ENCODE results near the gene APC. TPM values are rescaled to one million over a fixed set of nuclear protein-coding genes. Genes with fewer than 3 reads are reported as not detected.

The APC gene
- total and polyA plus RNA-seq, 4 donors = 83.2 to 279 (median 137) TPM

DNA sequence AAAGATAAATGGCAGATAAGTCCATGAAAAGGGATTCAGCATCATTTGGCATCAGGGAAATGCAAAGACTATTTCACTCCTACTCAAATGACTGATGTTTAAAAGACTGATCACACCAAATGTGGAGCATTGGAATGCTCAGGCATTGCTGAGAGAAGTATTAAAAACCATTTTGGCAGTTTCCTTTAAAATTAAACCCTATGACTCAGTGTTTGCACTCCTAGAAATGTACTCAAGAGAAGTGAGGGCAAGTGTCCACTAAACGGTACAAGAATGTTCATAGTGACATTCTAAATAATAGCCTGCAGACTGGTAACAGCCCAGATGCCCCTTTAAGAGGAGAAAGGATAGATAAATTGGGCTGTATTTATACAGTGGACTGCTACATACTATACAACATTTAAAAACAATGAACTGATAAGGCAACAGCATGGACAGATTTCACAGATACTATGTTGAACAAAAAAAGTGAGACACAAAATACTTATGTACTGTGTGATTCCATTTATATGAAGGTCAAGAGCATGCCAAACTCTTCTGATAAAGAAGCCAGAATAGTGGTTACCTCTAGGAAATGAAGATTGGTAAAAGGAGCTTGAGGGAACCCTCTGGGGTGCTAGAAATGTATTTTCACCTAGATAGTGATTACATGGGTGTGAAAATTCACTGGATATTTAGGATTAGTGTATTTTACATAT lies 24.6 kb downstream of the APC start:
- peaks cover 16% of the 10 kb centered on the region for H3K36me3 ChIP-seq (ENCODE audit: control insufficient read depth, insufficient read depth, low read length)
- no peaks in the 10 kb centered on the region for H3K27me3 ChIP-seq (ENCODE audit: control insufficient read depth, insufficient read depth, low read length)
- WGBS (ENCODE audit: insufficient coverage) = no CpG with 5 or more reads among the region's 1 CpG
- H3K4me1 ChIP-seq (ENCODE audit: control insufficient read depth, insufficient read depth, low read length) = no peaks in the 10 kb centered on the region
- no peak overlapping the region for H3K4me3 ChIP-seq (ENCODE audit: low read depth, low read length)
- H3K9me3 ChIP-seq (ENCODE audit: control insufficient read depth, insufficient read depth, low read length) = no peaks in the 10 kb centered on the region
- no peak overlapping the region for H3K27ac ChIP-seq (ENCODE audit: low read depth, low read length)
- DNase-seq (ENCODE audit: low read depth in 4 of 6, low spot score in 6 of 6) = no peak

- no peaks in the 10 kb centered on the region for H3K4me1 ChIP-seq (ENCODE audit: control insufficient read depth, insufficient read depth, low read length)
- DNase-seq (ENCODE audit: low read depth in 4 of 6, low spot score in 6 of 6) = no peak
- H3K27me3 ChIP-seq (ENCODE audit: control insufficient read depth, insufficient read depth, low read length) = no peaks in the 10 kb centered on the region
- no peaks in the 10 kb centered on the region for H3K9me3 ChIP-seq (ENCODE audit: control insufficient read depth, insufficient read depth, low read length)
- no peak overlapping the region for H3K4me3 ChIP-seq (ENCODE audit: low read depth, low read length)
- H3K27ac ChIP-seq (ENCODE audit: low read depth, low read length) = no peak overlapping the region
- H3K36me3 ChIP-seq (ENCODE audit: control insufficient read depth, insufficient read depth, low read length) = peaks cover 23% of the 10 kb centered on the region
- no CpG with 5 or more reads among the region's 1 CpG for WGBS (ENCODE audit: insufficient coverage)
Measured at GRCh38 chr5:112763165-112763564, 25.5 kb downstream of the APC start.

DNA sequence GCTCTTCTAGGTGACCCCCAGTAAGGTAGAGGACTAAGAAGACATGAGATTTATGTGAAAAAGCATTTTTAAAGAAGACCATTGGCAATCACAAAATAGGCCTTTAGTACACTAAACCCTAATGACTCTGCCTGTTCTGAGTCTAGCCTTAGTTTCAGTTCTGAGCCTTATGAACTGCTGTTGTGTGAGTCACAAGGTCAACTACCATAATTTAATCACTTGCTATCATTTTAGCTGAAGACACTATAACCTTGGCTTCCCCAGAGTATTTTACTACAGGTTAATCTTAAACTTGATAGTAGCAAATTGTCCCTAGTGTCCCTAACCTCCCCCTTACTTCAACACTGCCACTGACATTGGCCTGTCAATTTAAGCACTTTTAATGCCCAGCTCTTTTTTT lies 34.4 kb downstream of the APC start:
- Histone ChIP-seq H3K36me3 (ENCODE audit: control insufficient read depth, insufficient read depth, low read length) (peaks cover 29% of the 10 kb centered on the region), H3K4me3 (ENCODE audit: low read depth, low read length) (no peak overlapping the region), H3K4me1 (ENCODE audit: control insufficient read depth, insufficient read depth, low read length) (no peaks in the 10 kb centered on the region), H3K9me3 (ENCODE audit: control insufficient read depth, insufficient read depth, low read length) (no peaks in the 10 kb centered on the region), H3K27ac (ENCODE audit: low read depth, low read length) (no peak overlapping the region), H3K27me3 (ENCODE audit: control insufficient read depth, insufficient read depth, low read length) (no peaks in the 10 kb centered on the region)
- no peak for DNase-seq (ENCODE audit: low read depth in 4 of 6, low spot score in 6 of 6)

GRCh38 chr5:112776301-112776856 lies 38.7 kb downstream of the APC start:
- Histone ChIP-seq H3K4me1 (ENCODE audit: control insufficient read depth, insufficient read depth, low read length) (no peaks in the 10 kb centered on the region), H3K9me3 (ENCODE audit: control insufficient read depth, insufficient read depth, low read length) (no peaks in the 10 kb centered on the region), H3K27ac (ENCODE audit: low read depth, low read length) (no peak overlapping the region), H3K4me3 (ENCODE audit: low read depth, low read length) (no peak overlapping the region), H3K27me3 (ENCODE audit: control insufficient read depth, insufficient read depth, low read length) (no peaks in the 10 kb centered on the region), H3K36me3 (ENCODE audit: control insufficient read depth, insufficient read depth, low read length) (peaks cover 19% of the 10 kb centered on the region)
- DNase-seq (ENCODE audit: low read depth in 4 of 6, low spot score in 6 of 6) = no peak
- WGBS (ENCODE audit: insufficient coverage) = no CpG with 5 or more reads among the region's 3 CpGs

- H3K9me3 ChIP-seq (ENCODE audit: control insufficient read depth, insufficient read depth, low read length) = no peaks in the 10 kb centered on the region
- H3K27ac ChIP-seq (ENCODE audit: low read depth, low read length) = no peak overlapping the region
- H3K36me3 ChIP-seq (ENCODE audit: control insufficient read depth, insufficient read depth, low read length) = peaks cover 25% of the 10 kb centered on the region
- H3K4me3 ChIP-seq (ENCODE audit: low read depth, low read length) = no peak overlapping the region
- no peaks in the 10 kb centered on the region for H3K27me3 ChIP-seq (ENCODE audit: control insufficient read depth, insufficient read depth, low read length)
- DNase-seq (ENCODE audit: low read depth in 4 of 6, low spot score in 6 of 6) = no peak
- H3K4me1 ChIP-seq (ENCODE audit: control insufficient read depth, insufficient read depth, low read length) = no peaks in the 10 kb centered on the region
Measured at GRCh38 chr5:112779531-112779930, 41.8 kb downstream of the APC start.

GRCh38 chr5:112784726-112785125 lies 47.0 kb downstream of the APC start:
- H3K27ac ChIP-seq (ENCODE audit: low read depth, low read length) = no peak overlapping the region
- H3K36me3 ChIP-seq (ENCODE audit: control insufficient read depth, insufficient read depth, low read length) = peaks cover 17% of the 10 kb centered on the region
- no peaks in the 10 kb centered on the region for H3K4me1 ChIP-seq (ENCODE audit: control insufficient read depth, insufficient read depth, low read length)
- WGBS (ENCODE audit: insufficient coverage) = 100% methylated on average over 1 of the region's 2 CpGs
- DNase-seq (ENCODE audit: low read depth in 4 of 6, low spot score in 6 of 6) = no peak
- no peaks in the 10 kb centered on the region for H3K9me3 ChIP-seq (ENCODE audit: control insufficient read depth, insufficient read depth, low read length)
- no peak overlapping the region for H3K4me3 ChIP-seq (ENCODE audit: low read depth, low read length)
- no peaks in the 10 kb centered on the region for H3K27me3 ChIP-seq (ENCODE audit: control insufficient read depth, insufficient read depth, low read length)

DNA sequence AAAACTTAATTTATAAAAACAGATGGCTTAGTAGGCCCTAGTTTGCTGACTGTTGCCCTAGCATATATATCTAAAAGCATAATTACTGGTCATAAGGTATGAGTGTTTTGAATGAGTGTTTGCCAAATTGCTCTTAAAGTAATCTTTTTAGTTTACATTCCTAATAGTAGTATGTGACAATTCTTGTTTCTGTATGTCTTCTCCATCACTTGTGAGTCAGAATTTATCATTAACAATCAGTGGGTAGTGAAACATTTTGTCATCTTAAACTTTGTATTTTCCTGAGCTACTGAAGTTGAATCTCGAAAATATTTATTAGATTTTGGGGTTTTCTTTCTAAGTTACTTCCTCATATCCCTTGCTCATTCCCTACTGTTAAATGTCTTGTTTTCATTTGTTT lies 49.6 kb downstream of the APC start:
- no CpG with 5 or more reads among the region's 1 CpG for WGBS (ENCODE audit: insufficient coverage)

GRCh38 chr5:112787896-112788295 lies 50.2 kb downstream of the APC start:
- H3K9me3 ChIP-seq (ENCODE audit: control insufficient read depth, insufficient read depth, low read length) = no peaks in the 10 kb centered on the region
- WGBS (ENCODE audit: insufficient coverage) = no CpG with 5 or more reads among the region's 3 CpGs

More for the DNA sequence above, 49.6 kb downstream of the APC start:
- Histone ChIP-seq H3K27ac (ENCODE audit: low read depth, low read length) (no peak overlapping the region), H3K36me3 (ENCODE audit: control insufficient read depth, insufficient read depth, low read length) (peaks cover 27% of the 10 kb centered on the region), H3K27me3 (ENCODE audit: control insufficient read depth, insufficient read depth, low read length) (no peaks in the 10 kb centered on the region), H3K9me3 (ENCODE audit: control insufficient read depth, insufficient read depth, low read length) (no peaks in the 10 kb centered on the region), H3K4me1 (ENCODE audit: control insufficient read depth, insufficient read depth, low read length) (no peaks in the 10 kb centered on the region), H3K4me3 (ENCODE audit: low read depth, low read length) (no peak overlapping the region)
- DNase-seq (ENCODE audit: low read depth in 4 of 6, low spot score in 6 of 6) = no peak

DNA sequence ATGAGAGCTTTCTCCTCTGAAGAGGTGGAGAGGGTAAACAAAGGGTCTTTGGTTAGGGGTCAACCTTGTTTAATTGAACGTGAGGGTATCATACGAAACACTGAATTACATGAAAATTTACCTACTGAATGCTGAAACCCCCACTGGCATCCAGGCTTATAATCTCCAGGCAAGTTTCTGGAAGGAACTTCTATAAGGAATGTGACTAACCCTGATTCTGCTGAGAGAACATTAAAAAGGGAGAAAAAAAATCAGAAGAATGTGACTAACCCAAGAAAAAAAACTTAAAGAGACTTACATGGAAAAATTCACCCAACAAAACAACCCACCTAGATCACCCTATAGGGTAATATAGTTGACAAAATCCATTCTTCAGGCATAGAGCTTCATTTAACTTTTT lies 55.5 kb downstream of the APC start:
- Histone ChIP-seq H3K9me3 (ENCODE audit: control insufficient read depth, insufficient read depth, low read length) (no peaks in the 10 kb centered on the region), H3K36me3 (ENCODE audit: control insufficient read depth, insufficient read depth, low read length) (peaks cover 38% of the 10 kb centered on the region), H3K27ac (ENCODE audit: low read depth, low read length) (no peak overlapping the region), H3K4me3 (ENCODE audit: low read depth, low read length) (no peak overlapping the region), H3K27me3 (ENCODE audit: control insufficient read depth, insufficient read depth, low read length) (no peaks in the 10 kb centered on the region), H3K4me1 (ENCODE audit: control insufficient read depth, insufficient read depth, low read length) (no peaks in the 10 kb centered on the region)
- WGBS (ENCODE audit: insufficient coverage) = no CpG with 5 or more reads among the region's 2 CpGs
- DNase-seq (ENCODE audit: low read depth in 4 of 6, low spot score in 6 of 6) = no peak

More at GRCh38 chr5:112787896-112788295, 50.2 kb downstream of the APC start:
- H3K36me3 ChIP-seq (ENCODE audit: control insufficient read depth, insufficient read depth, low read length) = peaks cover 29% of the 10 kb centered on the region
- no peak for DNase-seq (ENCODE audit: low read depth in 4 of 6, low spot score in 6 of 6)
- no peak overlapping the region for H3K4me3 ChIP-seq (ENCODE audit: low read depth, low read length)
- H3K4me1 ChIP-seq (ENCODE audit: control insufficient read depth, insufficient read depth, low read length) = no peaks in the 10 kb centered on the region
- H3K27me3 ChIP-seq (ENCODE audit: control insufficient read depth, insufficient read depth, low read length) = no peaks in the 10 kb centered on the region
- no peak overlapping the region for H3K27ac ChIP-seq (ENCODE audit: low read depth, low read length)

- Histone ChIP-seq H3K36me3 (ENCODE audit: control insufficient read depth, insufficient read depth, low read length) (peaks cover 43% of the 10 kb centered on the region), H3K27ac (ENCODE audit: low read depth, low read length) (no peak overlapping the region)
Measured at GRCh38 chr5:112794410-112794809, 56.7 kb downstream of the APC start.

More at GRCh38 chr5:112794410-112794809, 56.7 kb downstream of the APC start:
- Histone ChIP-seq H3K27me3 (ENCODE audit: control insufficient read depth, insufficient read depth, low read length) (no peaks in the 10 kb centered on the region), H3K4me1 (ENCODE audit: control insufficient read depth, insufficient read depth, low read length) (no peaks in the 10 kb centered on the region), H3K9me3 (ENCODE audit: control insufficient read depth, insufficient read depth, low read length) (no peaks in the 10 kb centered on the region), H3K4me3 (ENCODE audit: low read depth, low read length) (no peak overlapping the region)
- 92% methylated on average over 4 of the region's 4 CpGs for WGBS (ENCODE audit: insufficient coverage)
- DNase-seq (ENCODE audit: low read depth in 4 of 6, low spot score in 6 of 6) = no peak

Data from spinal cord (tissue), 10 donors.